Brain microvascular endothelial cell (primary cell): ENCODE data around the gene ZNF335.

ENCODE experiments used
- DNase-seq: peaks from one replicate; pipeline ENCODE4 v3.0.0-alpha.2; 2020
- H3K27ac ChIP-seq: fragments of 250-450 bp; sonication (Bioruptor Pico); 2 replicates; pipeline ENCODE4 v1.5.1; 2020; ENCODE audit warnings: mild to moderate bottlenecking, moderate library complexity
- H3K27me3 ChIP-seq: fragments of 250-450 bp; sonication (Bioruptor Pico); replicated peaks from 2 replicates; pipeline ENCODE4 v1.5.1; 2020; ENCODE audit warnings: mild to moderate bottlenecking
- H3K36me3 ChIP-seq: fragments of 250-450 bp; sonication (Bioruptor Pico); replicated peaks from 2 replicates; pipeline ENCODE4 v1.5.1; 2020; ENCODE audit warnings: mild to moderate bottlenecking
- H3K4me3 ChIP-seq: 2 replicates; pipeline ENCODE4 v1.5.1; 2011; ENCODE audit warnings: low read depth, mild to moderate bottlenecking, control low read depth, low read length, moderate library complexity
- CTCF ChIP-seq: IDR thresholded peaks from 2 replicates; pipeline ENCODE4 v1.5.1; 2011; ENCODE audit warnings: low read depth, mild to moderate bottlenecking, moderate library complexity, low read length, control low read depth, inconsistent platforms; ENCODE audit errors: missing control alignments
- in situ Hi-C: cut with HindIII; loops from 2 replicates; pipeline ENCODE4 v1.10.0; 2017; ENCODE audit warnings: low sequenced_read_pairs, low pct_ligation_motif_present

ZNF335 gene

GRCh38 chr20:45920462-45921336 is 51.3 kb downstream of the ZNF335 start:
- H3K4me3 ChIP-seq: no peak overlapping the region
- no peak for DNase-seq
- peak overlapping the region; percentile 62 for H3K27ac ChIP-seq
- H3K27me3 ChIP-seq: no peaks in the 10 kb centered on the region
- in situ Hi-C loops: no loop called here
- TF ChIP-seq CTCF: no peak
- no peaks in the 10 kb centered on the region for H3K36me3 ChIP-seq

DNA sequence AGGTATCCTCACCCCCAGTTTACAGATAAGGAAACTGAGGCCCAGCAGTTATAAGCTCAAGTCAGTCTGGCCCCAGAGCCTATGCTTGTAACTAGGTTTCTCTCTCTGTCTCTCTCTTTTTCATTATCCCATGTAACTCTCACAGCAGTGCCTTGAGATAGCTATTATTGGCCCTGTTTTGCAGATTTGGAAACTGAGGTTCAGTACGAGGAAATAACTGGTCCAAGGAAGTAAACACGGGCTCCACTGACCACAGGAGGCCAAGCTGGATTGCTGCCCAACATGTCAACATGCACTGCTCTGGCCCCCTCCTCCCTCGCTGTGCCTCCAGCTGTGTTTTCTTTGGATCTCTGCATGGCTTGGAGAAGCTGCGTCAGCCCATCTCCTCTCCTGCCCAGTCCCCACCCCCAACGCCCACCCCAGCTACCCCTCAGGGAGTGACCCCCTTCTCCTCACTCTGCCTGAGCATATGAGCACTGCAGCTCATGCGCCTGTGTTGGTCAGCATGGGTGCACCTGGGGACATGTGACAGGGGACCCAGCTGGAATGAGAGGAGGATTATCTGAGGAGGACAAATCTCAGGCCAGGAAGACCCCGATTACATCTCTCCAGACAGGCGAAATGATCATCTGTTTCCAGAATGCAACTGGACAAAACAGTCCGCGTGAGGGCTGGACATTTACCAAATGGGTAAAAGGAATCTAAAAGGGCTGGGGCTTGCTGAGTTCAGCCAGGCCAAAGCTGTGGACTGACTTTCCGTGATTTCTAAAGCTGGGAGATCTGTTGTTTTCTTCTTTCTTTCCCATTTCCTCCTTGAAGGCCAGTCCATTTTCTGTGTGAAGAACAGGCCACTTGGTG is 52.2 kb downstream of the ZNF335 start:
- no peak overlapping the region for H3K4me3 ChIP-seq
- H3K27me3 ChIP-seq: no peaks in the 10 kb centered on the region
- no peaks in the 10 kb centered on the region for H3K36me3 ChIP-seq
- peak overlapping the region; percentile 62 for H3K27ac ChIP-seq
- peak; percentile 87 for DNase-seq
- in situ Hi-C loops: no loop called here
- no peak for TF ChIP-seq CTCF

GRCh38 chr20:45918779-45919537 is 53.0 kb downstream of the ZNF335 start:
- no peaks in the 10 kb centered on the region for H3K27me3 ChIP-seq
- H3K36me3 ChIP-seq: no peaks in the 10 kb centered on the region
- no peak for TF ChIP-seq CTCF
- H3K4me3 ChIP-seq: no peak overlapping the region
- H3K27ac ChIP-seq: peak overlapping the region; percentile 12
- DNase-seq: peak; percentile 43
- in situ Hi-C loops: no loop called here

DNA sequence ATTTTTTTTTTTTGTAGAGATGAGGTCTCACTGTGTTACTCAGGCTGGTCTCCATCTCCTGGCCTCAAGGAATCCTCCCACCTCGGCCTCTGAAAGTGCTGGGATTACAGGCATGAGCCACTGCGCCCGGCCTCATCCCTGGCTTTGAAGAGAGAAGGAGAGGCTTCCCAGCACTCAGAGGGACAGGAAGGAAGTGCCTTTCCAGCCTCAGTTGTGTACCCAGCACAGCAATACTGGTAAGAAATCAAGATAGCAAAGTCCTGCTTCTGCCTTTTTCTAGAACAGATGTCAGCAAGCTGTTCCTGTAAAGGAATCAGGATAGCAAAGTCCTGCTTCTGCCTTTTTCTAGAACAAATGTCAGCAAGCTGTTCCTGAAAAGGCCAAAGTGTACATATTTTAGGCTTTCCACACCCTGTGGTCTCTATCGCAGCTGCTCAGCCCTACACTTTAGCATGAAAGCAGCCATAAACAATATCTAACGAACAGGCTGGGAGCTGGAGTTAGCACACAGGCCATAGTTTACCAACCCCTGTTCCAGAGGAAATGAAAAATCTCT is 53.7 kb downstream of the ZNF335 start:
- TF ChIP-seq CTCF: no peak
- Histone ChIP-seq H3K27ac (no peak overlapping the region), H3K36me3 (no peaks in the 10 kb centered on the region), H3K4me3 (no peak overlapping the region), H3K27me3 (no peaks in the 10 kb centered on the region)
- DNase-seq: no peak
- in situ Hi-C loops: no loop called here

- no peak for DNase-seq
- no peak for TF ChIP-seq CTCF
- H3K36me3 ChIP-seq: no peaks in the 10 kb centered on the region
- no peak overlapping the region for H3K27ac ChIP-seq
- H3K27me3 ChIP-seq: no peaks in the 10 kb centered on the region
- H3K4me3 ChIP-seq: no peak overlapping the region
- in situ Hi-C loops: no loop called here
Observed at GRCh38 chr20:45917790-45918141, 54.2 kb downstream of the ZNF335 start.
